H9 (cell line): ENCODE results near the gene ALG9. TPM values are rescaled to one million over a fixed set of nuclear protein-coding genes. Genes with fewer than 3 reads are reported as not detected.
A peak's percentile ranks its signal among the peaks of the same experiment; 100 is the strongest.

ENCODE experiments used
- DNase-seq: peaks from one replicate; pipeline ENCODE4 v3.0.0-alpha.2; 2017
- H2AFZ ChIP-seq: one replicate; pipeline ENCODE4 v1.6.1; 2013; ENCODE audit warnings: mild to moderate bottlenecking, low read length, control low read depth, moderate library complexity
- H2AK5ac ChIP-seq: 2 replicates; pipeline ENCODE4 v1.6.1; 2013; ENCODE audit warnings: low read length, control low read depth, mixed read lengths; ENCODE audit not compliant: insufficient read length
- H2BK120ac ChIP-seq: one replicate; pipeline ENCODE4 v1.6.1; 2013; ENCODE audit warnings: low read depth, mild to moderate bottlenecking, low read length, control low read depth, inconsistent platforms; ENCODE audit not compliant: poor library complexity, severe bottlenecking
- H2BK12ac ChIP-seq: 2 replicates; pipeline ENCODE4 v1.6.1; 2013; ENCODE audit warnings: low read length, control low read depth, mixed read lengths, low read depth; ENCODE audit not compliant: insufficient read length
- H2BK15ac ChIP-seq: 2 replicates; pipeline ENCODE4 v1.6.1; 2013; ENCODE audit warnings: low read depth, low read length, control low read depth
- H2BK20ac ChIP-seq: one replicate; pipeline ENCODE4 v1.6.1; 2013; ENCODE audit warnings: low read depth, mild to moderate bottlenecking, low read length, control low read depth, inconsistent platforms; ENCODE audit not compliant: poor library complexity, severe bottlenecking
- H2BK5ac ChIP-seq: 2 replicates; pipeline ENCODE4 v1.6.1; 2013; ENCODE audit warnings: low read length, control low read depth, mixed read lengths; ENCODE audit not compliant: insufficient read length
- H3K14ac ChIP-seq: 2 replicates; pipeline ENCODE4 v1.6.1; 2013; ENCODE audit warnings: low read length, control low read depth; ENCODE audit not compliant: insufficient read depth
- H3K18ac ChIP-seq: 2 replicates; pipeline ENCODE4 v1.6.1; 2013; ENCODE audit warnings: low read depth, mild to moderate bottlenecking, mixed read lengths, low read length, control low read depth; ENCODE audit not compliant: insufficient read length
- H3K23ac ChIP-seq: 2 replicates; pipeline ENCODE4 v1.6.1; 2013; ENCODE audit warnings: low read length, control low read depth, mixed read lengths, low read depth; ENCODE audit not compliant: insufficient read length
- H3K23me2 ChIP-seq: 2 replicates; pipeline ENCODE4 v1.6.1; 2013; ENCODE audit warnings: low read depth, mild to moderate bottlenecking, mixed read lengths, low read length, control low read depth; ENCODE audit not compliant: insufficient read length, poor library complexity, severe bottlenecking
- H3K27ac ChIP-seq: 2 replicates; pipeline ENCODE4 v1.5.1; 2013; ENCODE audit warnings: low read length, control low read depth, mixed read lengths, low read depth; ENCODE audit not compliant: insufficient read length
- H3K27me3 ChIP-seq: 2 replicates; pipeline ENCODE4 v1.6.1; 2013; ENCODE audit warnings: low read length, control low read depth, inconsistent platforms; ENCODE audit not compliant: insufficient read depth
- H3K4ac ChIP-seq: 2 replicates; pipeline ENCODE4 v1.6.1; 2013; ENCODE audit warnings: low read depth, mild to moderate bottlenecking, control low read depth, inconsistent platforms, low read length, moderate library complexity
- H3K4me1 ChIP-seq: 2 replicates; pipeline ENCODE4 v1.6.1; 2013; ENCODE audit warnings: low read length, control low read depth, inconsistent platforms; ENCODE audit not compliant: insufficient read depth
- H3K4me2 ChIP-seq: 2 replicates; pipeline ENCODE4 v1.6.1; 2013; ENCODE audit warnings: low read length, control low read depth, mixed read lengths; ENCODE audit not compliant: insufficient read length, insufficient read depth
- H3K56ac ChIP-seq: 2 replicates; pipeline ENCODE4 v1.6.1; 2013; ENCODE audit warnings: low read depth, mild to moderate bottlenecking, mixed read lengths, low read length, control low read depth; ENCODE audit not compliant: insufficient read length
- H3K79me1 ChIP-seq: 2 replicates; pipeline ENCODE4 v1.6.1; 2013; ENCODE audit warnings: low read depth, mild to moderate bottlenecking, moderate library complexity, low read length, control low read depth, inconsistent platforms; ENCODE audit not compliant: insufficient read depth, poor library complexity, severe bottlenecking
- H3K79me2 ChIP-seq: 2 replicates; pipeline ENCODE4 v1.6.1; 2013; ENCODE audit warnings: low read length, control low read depth, inconsistent platforms; ENCODE audit not compliant: insufficient read depth
- H3K9ac ChIP-seq: 2 replicates; pipeline ENCODE4 v1.6.1; 2013; ENCODE audit warnings: low read length, control low read depth, mixed read lengths; ENCODE audit not compliant: insufficient read length; ENCODE audit errors: extremely low read depth
- H3K9me3 ChIP-seq: one replicate; pipeline ENCODE4 v1.6.1; 2013; ENCODE audit warnings: low read depth, low read length, inconsistent platforms; ENCODE audit not compliant: control insufficient read depth
- H3T11ph ChIP-seq: one replicate; pipeline ENCODE4 v1.6.1; 2013; ENCODE audit warnings: mild to moderate bottlenecking, low read length, control low read depth, inconsistent platforms
- H4K20me1 ChIP-seq: one replicate; pipeline ENCODE4 v1.6.1; 2013; ENCODE audit not compliant: control insufficient read depth, insufficient read length, insufficient read depth
- H4K5ac ChIP-seq: 2 replicates; pipeline ENCODE4 v1.6.1; 2013; ENCODE audit warnings: low read depth, mild to moderate bottlenecking, mixed read lengths, low read length, control low read depth; ENCODE audit not compliant: insufficient read length
- H4K8ac ChIP-seq: replicated peaks from 2 replicates; pipeline ENCODE4 v1.6.1; 2013; ENCODE audit warnings: low read length, control low read depth, mixed read lengths, low read depth; ENCODE audit not compliant: insufficient read length
- H4K91ac ChIP-seq: 2 replicates; pipeline ENCODE4 v1.6.1; 2013; ENCODE audit warnings: low read depth, mild to moderate bottlenecking, moderate library complexity, mixed read lengths, low read length, control low read depth; ENCODE audit not compliant: insufficient read length
- H3K27ac Mint-ChIP-seq, 3 experiments: 2 replicates in 2 of 3; 3 replicates in 1 of 3; pipeline ENCODE4 v1.8.0; 2020 to 2021; ENCODE audit warnings: mixed read lengths in 3 of 3, mild to moderate bottlenecking in 1 of 3, moderate library complexity in 1 of 3
- H3K27me3 Mint-ChIP-seq: 2 replicates; pipeline ENCODE4 v1.8.0; 2021; ENCODE audit warnings: low read depth, mild to moderate bottlenecking, moderate library complexity, mixed read lengths
- H3K36me3 Mint-ChIP-seq, 3 experiments: 2 replicates in 2 of 3; 3 replicates in 1 of 3; pipeline ENCODE4 v1.8.0; 2020 to 2021; ENCODE audit warnings: low read depth in 3 of 3, mixed read lengths in 3 of 3; ENCODE audit not compliant: insufficient read depth in 1 of 3
- H3K4me1 Mint-ChIP-seq, 2 experiments: 2 replicates each; pipeline ENCODE4 v1.8.0; 2020; ENCODE audit warnings: mixed read lengths in 2 of 2
- H3K4me3 Mint-ChIP-seq, 2 experiments: 2 replicates in 1 of 2; 3 replicates in 1 of 2; pipeline ENCODE4 v1.8.0; 2020 to 2021; ENCODE audit warnings: mild to moderate bottlenecking in 2 of 2, mixed read lengths in 2 of 2, moderate library complexity in 1 of 2
- H3K9me3 Mint-ChIP-seq, 2 experiments: 2 replicates in 1 of 2; 3 replicates in 1 of 2; pipeline ENCODE4 v1.8.0; 2020; ENCODE audit warnings: mild to moderate bottlenecking in 2 of 2, mixed read lengths in 2 of 2, moderate library complexity in 1 of 2
- WGBS: extraction: QIAGEN DNeasy Blood & Tissue Kit; methylation state at CpG from one replicate; pipeline ENCODE4 v1.1.7; 2013; ENCODE audit warnings: missing lambda C conversion rate, low lambda C conversion rate, mixed read lengths; ENCODE audit not compliant: insufficient read length; ENCODE audit errors: extremely low coverage; 5-methylcytosine and 5-hydroxymethylcytosine counted together
- total RNA-seq: library from RNA; stranded (reverse); gene quantifications from 2 replicates; pipeline ENCODE4 v1.2.1, GENCODE V29; 2021
- TF ChIP-seq, protein P1 (sequence below): fragments of 200-600 bp; sonication (generic); conservative IDR thresholded peaks from 3 replicates; pipeline ENCODE4 v1.8.0; 2021; ENCODE audit warnings: antibody characterized with exemption, mild to moderate bottlenecking

The ALG9 gene
- total RNA-seq, 1 experiment from 2014 or later, result 26.0 TPM

DNA sequence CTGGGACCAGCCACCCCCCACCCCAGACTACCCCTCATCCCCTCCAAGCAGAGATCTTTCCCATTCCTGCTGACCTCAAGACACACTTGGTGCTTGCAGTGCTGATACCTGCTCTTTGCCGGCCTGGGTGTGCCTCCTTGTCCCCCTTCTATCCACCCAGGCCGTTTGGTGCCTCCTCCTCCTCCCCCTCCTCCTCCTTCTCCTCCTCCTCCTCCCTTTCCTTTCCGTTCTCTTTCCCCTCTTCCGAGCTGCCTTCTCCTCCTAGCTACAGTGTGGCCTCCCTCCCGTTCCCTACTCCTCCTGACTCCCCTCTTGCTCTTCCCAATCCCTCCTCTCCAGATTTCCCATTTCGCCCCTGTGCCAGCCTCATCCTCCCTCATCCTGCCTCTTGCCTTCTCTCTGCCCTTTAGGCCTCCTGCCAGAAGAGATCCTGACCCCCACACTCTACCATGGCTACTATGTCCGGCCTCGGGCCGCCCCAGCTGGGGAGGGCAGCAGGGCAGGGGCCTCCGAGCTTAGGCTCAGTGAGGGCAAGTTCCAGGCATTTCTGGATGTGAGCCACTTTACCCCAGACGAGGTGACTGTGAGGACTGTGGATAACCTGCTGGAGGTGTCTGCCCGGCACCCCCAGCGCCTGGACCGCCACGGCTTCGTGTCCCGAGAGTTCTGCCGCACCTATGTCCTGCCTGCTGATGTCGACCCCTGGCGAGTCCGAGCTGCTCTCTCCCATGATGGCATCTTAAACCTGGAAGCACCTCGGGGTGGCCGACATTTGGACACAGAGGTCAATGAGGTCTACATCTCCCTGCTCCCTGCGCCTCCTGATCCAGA, 41.9 kb upstream of the ALG9 start:
- Histone ChIP-seq H4K8ac (no peak overlapping the region), H4K5ac (no peak overlapping the region), H2BK20ac (no peak overlapping the region), H2BK15ac (no peak overlapping the region), H2BK12ac (no peak overlapping the region), H3K23ac (no peak overlapping the region), H2BK5ac (no peak overlapping the region), H2AK5ac (no peak overlapping the region), H3K4me1 (0 out of 2 replicates have a peak, but pooled peaks cover 2% of the 10 kb centered on the region), H3K4me2 (no peak overlapping the region), H3K27me3 (no peaks in the 10 kb centered on the region), H2BK120ac (no peak overlapping the region), H4K20me1 (no peaks in the 10 kb centered on the region), H3K79me2 (no peaks in the 10 kb centered on the region), H2AFZ (no peak overlapping the region), H3K9me3 (no peaks in the 10 kb centered on the region), H3K27ac (no peak overlapping the region), H3K23me2 (no peaks in the 10 kb centered on the region), H3T11ph (no peak overlapping the region), H4K91ac (no peak overlapping the region), H3K18ac (peak overlapping the region; percentile 65), H3K9ac (no peak overlapping the region), H3K79me1 (no peaks in the 10 kb centered on the region), H3K4ac (no peak overlapping the region), H3K56ac (no peak overlapping the region), H3K14ac (no peak overlapping the region)
- H3K9me3 Mint-ChIP-seq, result no peaks in the 10 kb centered on the region
- H3K27me3 Mint-ChIP-seq, result no peaks in the 10 kb centered on the region
- no peak for DNase-seq
- whole genome bisulfite sequencing, result no CpG with 5 or more reads among the region's 24 CpGs
- peaks cover 26 to 42% of the 10 kb centered on the region in 2 experiments for H3K4me1 Mint-ChIP-seq
- H3K4me3 Mint-ChIP-seq, result no peak overlapping the region
- no peaks in the 10 kb centered on the region for H3K36me3 Mint-ChIP-seq
- TF ChIP-seq, protein P1, sequence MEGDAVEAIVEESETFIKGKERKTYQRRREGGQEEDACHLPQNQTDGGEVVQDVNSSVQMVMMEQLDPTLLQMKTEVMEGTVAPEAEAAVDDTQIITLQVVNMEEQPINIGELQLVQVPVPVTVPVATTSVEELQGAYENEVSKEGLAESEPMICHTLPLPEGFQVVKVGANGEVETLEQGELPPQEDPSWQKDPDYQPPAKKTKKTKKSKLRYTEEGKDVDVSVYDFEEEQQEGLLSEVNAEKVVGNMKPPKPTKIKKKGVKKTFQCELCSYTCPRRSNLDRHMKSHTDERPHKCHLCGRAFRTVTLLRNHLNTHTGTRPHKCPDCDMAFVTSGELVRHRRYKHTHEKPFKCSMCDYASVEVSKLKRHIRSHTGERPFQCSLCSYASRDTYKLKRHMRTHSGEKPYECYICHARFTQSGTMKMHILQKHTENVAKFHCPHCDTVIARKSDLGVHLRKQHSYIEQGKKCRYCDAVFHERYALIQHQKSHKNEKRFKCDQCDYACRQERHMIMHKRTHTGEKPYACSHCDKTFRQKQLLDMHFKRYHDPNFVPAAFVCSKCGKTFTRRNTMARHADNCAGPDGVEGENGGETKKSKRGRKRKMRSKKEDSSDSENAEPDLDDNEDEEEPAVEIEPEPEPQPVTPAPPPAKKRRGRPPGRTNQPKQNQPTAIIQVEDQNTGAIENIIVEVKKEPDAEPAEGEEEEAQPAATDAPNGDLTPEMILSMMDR, result no peak
- H3K27ac Mint-ChIP-seq, result peak overlapping the region in 1 of 3 experiments; percentile 70; a peak in 1 of 7 replicates
